Sigmoid colon (tissue), 4 donors: ENCODE measurements around the gene GTF2IRD1.

ENCODE experiments used
- EP300 ChIP-seq, 4 donors: sonication (generic); formaldehyde crosslinking; IDR thresholded peaks; one replicate each; pipeline ENCODE4 v1.6.1; 2017; ENCODE audit warnings: antibody characterized with exemption in 4 of 4
- POLR2A ChIP-seq, 2 donors: fragments of 450-650 bp; IDR thresholded peaks; one replicate each; pipeline ENCODE4 v1.6.1; 2016; ENCODE audit warnings: antibody characterized with exemption in 2 of 2, mild to moderate bottlenecking in 2 of 2, moderate library complexity in 2 of 2
- POLR2AphosphoS5 ChIP-seq, 4 donors: sonication (generic); formaldehyde crosslinking; IDR thresholded peaks; one replicate each; pipeline ENCODE4 v1.6.1; 2017; ENCODE audit warnings: antibody characterized with exemption in 4 of 4
- TF ChIP-seq, protein P1 (sequence below), 4 experiments: fragments of 450-650 bp in 3 of 4; fragments of 200-600 bp in 1 of 4; IDR thresholded peaks; one replicate each; pipeline ENCODE4 v1.5.1; 2016 to 2019; ENCODE audit warnings: antibody characterized with exemption in 4 of 4, mild to moderate bottlenecking in 3 of 4, moderate library complexity in 2 of 4

- TF ChIP-seq, protein P1, sequence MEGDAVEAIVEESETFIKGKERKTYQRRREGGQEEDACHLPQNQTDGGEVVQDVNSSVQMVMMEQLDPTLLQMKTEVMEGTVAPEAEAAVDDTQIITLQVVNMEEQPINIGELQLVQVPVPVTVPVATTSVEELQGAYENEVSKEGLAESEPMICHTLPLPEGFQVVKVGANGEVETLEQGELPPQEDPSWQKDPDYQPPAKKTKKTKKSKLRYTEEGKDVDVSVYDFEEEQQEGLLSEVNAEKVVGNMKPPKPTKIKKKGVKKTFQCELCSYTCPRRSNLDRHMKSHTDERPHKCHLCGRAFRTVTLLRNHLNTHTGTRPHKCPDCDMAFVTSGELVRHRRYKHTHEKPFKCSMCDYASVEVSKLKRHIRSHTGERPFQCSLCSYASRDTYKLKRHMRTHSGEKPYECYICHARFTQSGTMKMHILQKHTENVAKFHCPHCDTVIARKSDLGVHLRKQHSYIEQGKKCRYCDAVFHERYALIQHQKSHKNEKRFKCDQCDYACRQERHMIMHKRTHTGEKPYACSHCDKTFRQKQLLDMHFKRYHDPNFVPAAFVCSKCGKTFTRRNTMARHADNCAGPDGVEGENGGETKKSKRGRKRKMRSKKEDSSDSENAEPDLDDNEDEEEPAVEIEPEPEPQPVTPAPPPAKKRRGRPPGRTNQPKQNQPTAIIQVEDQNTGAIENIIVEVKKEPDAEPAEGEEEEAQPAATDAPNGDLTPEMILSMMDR (IDR thresholded peaks at IDR 0.05), result no peak
- no peak for TF ChIP-seq POLR2AphosphoS5 (IDR thresholded peaks at IDR 0.05)
- no peak for TF ChIP-seq POLR2A (IDR thresholded peaks at IDR 0.05)
- no peak for TF ChIP-seq EP300 (IDR thresholded peaks at IDR 0.05)
Observed at GRCh38 chr7:74467876-74468275, 14.2 kb downstream of the GTF2IRD1 start.
